Stimulated activated CD4-positive, alpha-beta T cell treated with anti-CD3 and anti-CD28 coated beads, Interleukin-4, amount 100 ng/mL, for 1 hour (primary cell): Measurements from ENCODE around the gene DPY30.
"Not testable (repeated sequence)": the region's sequence is repeated elsewhere in the genome, so short reads cannot be mapped to it uniquely, and the experiment has no call there.

Experiments
- DNase-seq: peaks from one replicate; pipeline ENCODE4 v3.0.0-alpha.2; 2020

The DPY30 gene

GRCh38 chr2:32039447-32040219 lies at the start of gene DPY30:
Gene DPY30, minus strand, starts transcription at chr2:32039805. Its CDS starts 349 bp downstream, at chr2:32039456.
- DNase-seq, result peak; percentile 91

GRCh38 chr2:32074134-32074506 lies 34.5 kb upstream of the DPY30 start:
- no peak for DNase-seq

- no peak for DNase-seq
Measured at GRCh38 chr2:32067549-32067948, 27.9 kb upstream of the DPY30 start.

- DNase-seq, result no peak
Measured at GRCh38 chr2:32064713-32065112, 25.1 kb upstream of the DPY30 start.

- DNase-seq, result no peak
Measured at GRCh38 chr2:32064021-32064601, 24.5 kb upstream of the DPY30 start.

- peak; percentile 98 for DNase-seq
Measured at GRCh38 chr2:32063310-32064020, 23.9 kb upstream of the DPY30 start, which contains the start of gene SPAST. Gene SPAST, plus strand, starts transcription at chr2:32063556. Its CDS starts 276 bp downstream, at chr2:32063832.

GRCh38 chr2:32061973-32062861 lies 22.6 kb upstream of the DPY30 start:
- no peak for DNase-seq

GRCh38 chr2:32061430-32061829 lies 21.8 kb upstream of the DPY30 start:
- no peak for DNase-seq

- DNase-seq, result no peak
Measured at GRCh38 chr2:32060266-32060665, 20.7 kb upstream of the DPY30 start.

GRCh38 chr2:32058130-32058529 lies 18.5 kb upstream of the DPY30 start:
- no peak for DNase-seq

GRCh38 chr2:32054583-32054982 lies 15.0 kb upstream of the DPY30 start:
- DNase-seq, result not testable (repeated sequence)

GRCh38 chr2:32051836-32052439 lies 12.3 kb upstream of the DPY30 start:
- no peak for DNase-seq

GRCh38 chr2:32043561-32043960 lies 4.0 kb upstream of the DPY30 start:
- DNase-seq, result no peak

- not testable (repeated sequence) for DNase-seq
Measured at GRCh38 chr2:32034198-32034887, 5.3 kb downstream of the DPY30 start.

- not testable (repeated sequence) for DNase-seq
Measured at GRCh38 chr2:32018789-32019482, 20.7 kb downstream of the DPY30 start.

- DNase-seq, result no peak
Measured at GRCh38 chr2:32012872-32013271, 26.7 kb downstream of the DPY30 start.

GRCh38 chr2:32011485-32011960 lies 28.1 kb downstream of the DPY30 start:
- no peak for DNase-seq

GRCh38 chr2:32010670-32011484 lies 28.7 kb downstream of the DPY30 start, which contains the start of gene MEMO1:
Gene MEMO1, minus strand, starts transcription at chr2:32011008. Its CDS starts 761 bp downstream, at chr2:32010247.
- peak; percentile 95 for DNase-seq

GRCh38 chr2:32010280-32010669 lies 29.3 kb downstream of the DPY30 start:
- DNase-seq, result peak; percentile 61
